GM10266 (cell line): ENCODE results near the gene AP5S1.

Source experiments
- DNase-seq: peaks from one replicate; pipeline ENCODE4 v3.0.0; 2012; ENCODE audit errors: extremely low spot score
- TF ChIP-seq, protein P1 (sequence below): IDR thresholded peaks from 2 replicates; pipeline ENCODE4 v1.5.1; 2012; ENCODE audit warnings: mild to moderate bottlenecking, low read depth; ENCODE audit not compliant: control insufficient read depth, insufficient read depth; ENCODE audit errors: missing control alignments

AP5S1 gene

DNA sequence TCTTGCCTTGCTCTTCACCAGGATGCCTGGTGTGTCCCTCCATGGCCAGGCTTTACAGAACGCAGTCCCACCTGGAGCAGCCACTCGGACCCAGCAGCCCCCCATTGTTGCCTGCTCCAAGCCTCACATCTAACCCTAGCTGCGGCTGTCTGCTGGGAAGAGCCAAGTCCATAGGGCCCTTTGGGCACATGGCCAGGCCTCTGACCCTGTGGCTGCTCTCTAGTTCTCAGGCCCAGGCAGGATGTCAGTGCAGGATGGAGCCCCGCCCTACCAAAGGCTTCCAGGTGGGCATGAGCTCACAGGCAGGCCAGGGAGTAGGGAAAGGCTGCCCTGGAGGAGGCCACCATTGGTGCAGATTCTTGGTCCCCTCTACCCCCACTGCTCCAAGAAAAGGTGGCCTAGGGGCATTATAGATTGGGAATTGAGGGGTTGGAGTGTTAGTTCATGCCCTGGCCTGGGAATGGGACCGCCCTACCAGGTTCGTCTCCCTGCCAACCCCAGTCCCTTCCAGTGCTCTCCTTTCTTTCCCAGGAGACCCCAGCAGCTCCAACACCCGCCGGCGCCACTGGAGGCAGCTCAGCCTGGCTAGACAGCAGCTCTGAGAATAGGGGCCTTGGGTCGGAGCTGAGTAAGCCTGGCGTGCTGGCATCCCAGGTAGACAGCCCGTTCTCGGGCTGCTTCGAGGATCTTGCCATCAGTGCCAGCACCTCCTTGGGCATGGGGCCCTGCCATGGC is 45.0 kb downstream of the AP5S1 start:
- TF ChIP-seq, protein P1, sequence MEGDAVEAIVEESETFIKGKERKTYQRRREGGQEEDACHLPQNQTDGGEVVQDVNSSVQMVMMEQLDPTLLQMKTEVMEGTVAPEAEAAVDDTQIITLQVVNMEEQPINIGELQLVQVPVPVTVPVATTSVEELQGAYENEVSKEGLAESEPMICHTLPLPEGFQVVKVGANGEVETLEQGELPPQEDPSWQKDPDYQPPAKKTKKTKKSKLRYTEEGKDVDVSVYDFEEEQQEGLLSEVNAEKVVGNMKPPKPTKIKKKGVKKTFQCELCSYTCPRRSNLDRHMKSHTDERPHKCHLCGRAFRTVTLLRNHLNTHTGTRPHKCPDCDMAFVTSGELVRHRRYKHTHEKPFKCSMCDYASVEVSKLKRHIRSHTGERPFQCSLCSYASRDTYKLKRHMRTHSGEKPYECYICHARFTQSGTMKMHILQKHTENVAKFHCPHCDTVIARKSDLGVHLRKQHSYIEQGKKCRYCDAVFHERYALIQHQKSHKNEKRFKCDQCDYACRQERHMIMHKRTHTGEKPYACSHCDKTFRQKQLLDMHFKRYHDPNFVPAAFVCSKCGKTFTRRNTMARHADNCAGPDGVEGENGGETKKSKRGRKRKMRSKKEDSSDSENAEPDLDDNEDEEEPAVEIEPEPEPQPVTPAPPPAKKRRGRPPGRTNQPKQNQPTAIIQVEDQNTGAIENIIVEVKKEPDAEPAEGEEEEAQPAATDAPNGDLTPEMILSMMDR: no peak
- no peak for DNase-seq

DNA sequence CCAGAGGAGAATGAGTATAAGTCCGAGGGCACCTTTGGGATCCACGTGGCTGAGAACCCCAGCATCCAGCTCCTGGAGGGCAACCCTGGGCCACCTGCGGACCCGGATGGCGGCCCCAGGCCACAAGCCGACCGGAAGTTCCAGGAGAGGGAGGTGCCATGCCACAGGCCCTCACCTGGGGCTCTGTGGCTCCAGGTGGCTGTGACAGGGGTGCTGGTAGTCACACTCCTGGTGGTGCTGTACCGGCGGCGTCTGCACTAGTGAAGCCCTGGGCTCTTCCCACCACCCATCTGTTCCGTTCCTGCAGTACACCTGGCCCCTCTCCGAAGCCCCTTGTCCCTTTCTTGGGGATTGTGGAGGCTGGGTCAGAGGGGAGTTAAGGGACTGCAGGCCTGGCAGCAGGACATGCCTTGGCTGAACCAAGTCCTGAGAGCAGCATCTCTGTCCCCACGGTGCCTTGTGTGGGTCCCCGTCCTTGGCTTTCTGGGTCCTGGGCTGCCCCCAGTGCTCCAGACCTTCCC is 45.6 kb downstream of the AP5S1 start:
- TF ChIP-seq, protein P1: no peak
- DNase-seq: no peak

DNA sequence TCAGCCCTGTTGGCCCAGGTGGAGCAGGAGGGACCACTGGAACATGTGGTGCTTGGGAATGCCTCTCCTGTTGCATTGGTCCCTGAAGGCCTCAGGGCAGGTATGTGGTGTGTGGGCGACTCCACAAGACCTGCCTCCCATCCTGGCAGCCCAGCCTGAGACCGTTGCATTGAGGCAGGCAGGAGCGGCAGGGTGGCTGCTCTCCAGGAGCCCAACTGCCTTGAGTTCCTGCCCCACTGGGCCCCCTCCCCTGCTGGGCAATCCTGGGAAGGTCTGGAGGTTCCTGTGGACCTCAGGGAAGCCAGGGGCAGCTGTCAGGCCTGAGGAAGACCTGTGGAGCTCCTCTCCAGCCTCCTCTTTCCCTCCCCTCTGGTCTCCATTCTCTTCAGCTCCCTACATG is 46.1 kb downstream of the AP5S1 start:
- TF ChIP-seq, protein P1: no peak

DNA sequence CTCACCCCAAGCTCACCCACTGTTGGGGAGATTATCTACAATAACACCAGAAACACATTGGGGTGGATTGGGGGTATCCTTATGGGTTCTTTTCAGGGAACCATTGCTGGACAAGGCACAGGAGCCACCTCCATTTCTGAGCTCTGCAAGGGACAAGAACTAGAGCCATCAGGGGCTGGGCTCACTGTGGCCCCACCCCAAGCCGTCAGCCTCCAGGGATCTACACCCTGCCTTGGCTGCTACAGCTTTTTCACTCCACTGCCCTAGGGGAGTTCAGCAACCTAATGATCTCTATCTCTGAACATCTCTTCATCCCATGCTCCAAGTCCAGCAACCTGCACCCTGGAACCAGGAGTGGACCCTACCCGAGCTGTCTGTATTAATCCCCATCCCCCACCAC is 47.5 kb downstream of the AP5S1 start:
- no peak for DNase-seq
- TF ChIP-seq, protein P1: no peak

More for the DNA sequence above, 46.1 kb downstream of the AP5S1 start:
- no peak for DNase-seq

DNA sequence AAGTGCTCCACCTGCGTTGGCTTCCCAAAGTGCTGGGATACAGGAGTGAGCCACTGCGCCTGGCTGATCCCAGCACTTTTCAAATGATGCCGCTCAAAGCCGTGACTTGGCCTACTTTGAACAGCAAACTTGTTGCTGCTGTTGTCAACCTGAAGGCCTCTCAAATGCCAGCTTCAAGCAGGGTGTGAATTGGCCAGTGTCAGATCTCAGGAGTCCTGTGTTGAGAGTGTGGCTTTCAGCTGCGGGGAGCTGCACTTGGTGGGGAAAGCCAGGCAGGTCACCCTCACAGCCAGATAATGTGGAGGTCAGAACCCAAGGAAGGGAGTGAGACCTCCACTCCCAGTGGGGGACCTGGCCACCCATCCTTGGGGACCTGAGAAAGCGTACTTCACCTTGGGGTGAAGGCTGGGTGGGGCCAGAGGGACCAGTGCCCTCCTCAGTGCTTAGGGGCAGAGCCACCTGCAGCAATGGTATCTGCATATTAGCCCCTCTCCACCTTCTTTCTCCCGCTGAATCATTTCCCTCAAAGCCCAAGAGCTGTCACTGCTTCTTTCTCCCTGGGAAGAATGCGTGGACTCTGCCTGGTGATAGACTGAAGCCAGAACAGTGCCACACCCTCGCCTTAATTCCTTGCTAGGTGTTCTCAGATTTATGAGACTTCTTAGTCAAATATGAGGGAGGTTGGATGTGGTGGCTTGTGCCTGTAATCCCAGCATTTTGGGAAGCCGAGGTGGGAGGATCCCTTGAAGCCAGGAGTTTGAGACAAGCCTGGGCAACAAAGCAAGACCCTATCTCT is 49.7 kb downstream of the AP5S1 start:
- TF ChIP-seq, protein P1: no peak
- DNase-seq: no peak

DNA sequence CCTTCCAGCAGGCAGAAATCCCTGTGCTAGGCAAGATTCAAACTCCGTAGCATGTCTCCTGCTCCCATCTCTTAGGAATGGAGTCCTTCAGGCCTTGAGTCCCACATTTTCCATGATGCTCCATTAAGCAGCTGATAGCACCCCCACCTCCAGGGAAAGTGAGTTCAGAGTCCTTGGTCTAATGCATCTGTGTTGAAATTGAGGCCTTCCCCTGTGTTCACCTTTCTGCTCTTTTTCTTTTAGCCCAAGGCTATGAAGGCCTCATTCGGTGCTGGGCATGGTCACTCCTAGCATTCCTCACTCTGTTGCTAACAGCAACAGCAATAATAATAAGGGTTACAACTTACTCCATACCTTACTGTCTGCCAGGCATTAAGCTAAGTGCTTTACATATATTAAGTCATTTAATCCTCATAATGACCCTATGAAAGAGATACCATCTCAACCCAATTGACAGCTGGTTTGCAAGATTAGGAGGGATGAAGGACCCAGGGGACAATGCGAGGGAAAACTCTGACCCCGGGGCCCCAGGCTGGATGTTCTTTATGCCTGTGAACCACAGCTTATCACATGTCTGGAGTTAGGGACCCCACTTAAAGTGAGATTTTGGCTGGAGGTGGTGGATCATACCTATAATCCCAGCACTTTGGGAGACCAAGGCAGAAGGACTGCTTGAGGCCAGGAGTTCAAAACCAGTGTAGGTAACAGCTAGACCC is 51.4 kb downstream of the AP5S1 start:
- DNase-seq: no peak
- TF ChIP-seq, protein P1: no peak

GRCh38 chr20:3873507-3873906 is 53.2 kb downstream of the AP5S1 start:
- TF ChIP-seq, protein P1: no peak
- no peak for DNase-seq
